ENCODE measurements around the gene PAM. TPM values are rescaled to one million over a fixed set of nuclear protein-coding genes. Genes with fewer than 3 reads are reported as not detected.

PAM gene
- total RNA-seq, 2 donors from 2014 or later, result 69.2 to 124 TPM

DNA sequence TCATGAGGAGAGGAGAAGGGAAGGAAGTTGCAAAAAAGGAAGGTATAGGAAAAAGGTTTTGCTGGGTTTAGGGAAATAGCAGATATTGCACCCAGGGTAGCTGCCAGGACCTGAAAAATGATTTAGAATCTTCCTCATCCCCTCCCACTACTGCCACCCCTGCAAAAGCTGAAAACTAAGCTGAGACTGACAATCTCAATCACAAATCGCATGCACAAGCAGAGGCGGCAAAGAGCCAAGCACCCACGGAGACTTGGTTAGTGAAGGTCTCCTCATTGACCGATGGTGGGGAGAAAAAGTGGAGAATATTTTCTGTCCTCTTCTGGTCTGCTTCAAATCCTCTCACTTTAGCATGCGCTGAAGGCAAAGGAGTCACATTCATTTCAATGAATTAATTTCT lies 39.1 kb upstream of the PAM start:
- no peak overlapping the region for H3K9ac ChIP-seq (ENCODE audit: low read depth in 2 of 2, low read length in 2 of 2)
- H3K27me3 ChIP-seq, result no peaks in the 10 kb centered on the region
- intact Hi-C loops (cut with DNase I), result no loop called here
- TF ChIP-seq, protein P1, sequence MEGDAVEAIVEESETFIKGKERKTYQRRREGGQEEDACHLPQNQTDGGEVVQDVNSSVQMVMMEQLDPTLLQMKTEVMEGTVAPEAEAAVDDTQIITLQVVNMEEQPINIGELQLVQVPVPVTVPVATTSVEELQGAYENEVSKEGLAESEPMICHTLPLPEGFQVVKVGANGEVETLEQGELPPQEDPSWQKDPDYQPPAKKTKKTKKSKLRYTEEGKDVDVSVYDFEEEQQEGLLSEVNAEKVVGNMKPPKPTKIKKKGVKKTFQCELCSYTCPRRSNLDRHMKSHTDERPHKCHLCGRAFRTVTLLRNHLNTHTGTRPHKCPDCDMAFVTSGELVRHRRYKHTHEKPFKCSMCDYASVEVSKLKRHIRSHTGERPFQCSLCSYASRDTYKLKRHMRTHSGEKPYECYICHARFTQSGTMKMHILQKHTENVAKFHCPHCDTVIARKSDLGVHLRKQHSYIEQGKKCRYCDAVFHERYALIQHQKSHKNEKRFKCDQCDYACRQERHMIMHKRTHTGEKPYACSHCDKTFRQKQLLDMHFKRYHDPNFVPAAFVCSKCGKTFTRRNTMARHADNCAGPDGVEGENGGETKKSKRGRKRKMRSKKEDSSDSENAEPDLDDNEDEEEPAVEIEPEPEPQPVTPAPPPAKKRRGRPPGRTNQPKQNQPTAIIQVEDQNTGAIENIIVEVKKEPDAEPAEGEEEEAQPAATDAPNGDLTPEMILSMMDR (IDR thresholded peaks at IDR 0.05), result no peak
- no peak for DNase-seq
- no peak overlapping the region for H3K27ac ChIP-seq
- H3K4me3 ChIP-seq, result no peak overlapping the region
- no peaks in the 10 kb centered on the region for H3K9me3 ChIP-seq
- no peaks in the 10 kb centered on the region for H3K36me3 ChIP-seq
- H3K4me1 ChIP-seq, result no peaks in the 10 kb centered on the region

DNA sequence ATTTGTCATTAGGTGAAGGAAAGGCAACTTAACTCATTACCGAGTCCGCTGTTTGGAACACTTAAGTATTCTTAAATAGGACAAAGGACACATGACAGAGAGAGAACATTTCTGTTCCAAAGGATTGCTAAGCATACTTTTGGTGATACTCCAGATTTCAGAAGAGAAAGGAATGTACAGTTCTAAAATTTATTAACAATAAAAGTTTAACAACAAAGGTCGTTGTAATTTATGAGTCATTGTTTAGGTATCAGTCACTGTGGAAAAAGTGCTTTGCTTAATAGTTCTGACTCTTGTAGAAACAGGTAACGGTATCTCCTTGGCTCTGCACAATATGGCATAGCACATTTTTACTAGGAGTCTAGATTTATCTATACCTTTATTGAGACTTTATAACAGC lies 36.3 kb upstream of the PAM start:
- intact Hi-C loops (cut with DNase I), result no loop called here
- H3K9me3 ChIP-seq, result no peaks in the 10 kb centered on the region
- H3K4me1 ChIP-seq, result no peaks in the 10 kb centered on the region
- H3K4me3 ChIP-seq, result no peak overlapping the region
- H3K27ac ChIP-seq, result no peak overlapping the region
- no peak for DNase-seq
- TF ChIP-seq, protein P1 (IDR thresholded peaks at IDR 0.05), result no peak
- no peaks in the 10 kb centered on the region for H3K36me3 ChIP-seq
- no peak overlapping the region for H3K9ac ChIP-seq (ENCODE audit: low read depth in 2 of 2, low read length in 2 of 2)
- no peaks in the 10 kb centered on the region for H3K27me3 ChIP-seq

DNA sequence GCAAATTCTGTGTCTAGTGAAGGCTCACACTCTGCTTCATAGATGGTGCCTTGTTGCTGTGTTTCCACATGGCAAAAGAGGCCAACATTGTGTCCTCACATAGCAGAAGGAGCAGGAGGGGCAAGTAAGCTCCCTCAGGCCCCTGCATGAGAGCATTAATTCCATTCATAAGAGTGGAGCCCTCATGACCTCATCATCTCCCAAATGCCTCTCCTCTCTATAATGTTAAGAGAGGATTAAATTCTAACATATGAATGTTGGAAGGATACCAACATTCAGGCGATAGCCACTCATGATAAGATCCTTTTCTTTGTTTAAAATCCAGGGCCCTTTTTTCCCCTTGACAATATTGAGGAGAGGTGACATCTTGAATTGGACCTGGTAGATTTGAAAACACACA lies 35.2 kb upstream of the PAM start:
- Histone ChIP-seq H3K27ac (no peak overlapping the region), H3K9me3 (no peaks in the 10 kb centered on the region), H3K36me3 (no peaks in the 10 kb centered on the region), H3K9ac (ENCODE audit: low read depth in 2 of 2, low read length in 2 of 2) (no peak overlapping the region), H3K4me1 (no peaks in the 10 kb centered on the region), H3K27me3 (no peaks in the 10 kb centered on the region), H3K4me3 (no peak overlapping the region)
- intact Hi-C loops (cut with DNase I), result no loop called here
- TF ChIP-seq, protein P1 (IDR thresholded peaks at IDR 0.05), result no peak
- no peak for DNase-seq

DNA sequence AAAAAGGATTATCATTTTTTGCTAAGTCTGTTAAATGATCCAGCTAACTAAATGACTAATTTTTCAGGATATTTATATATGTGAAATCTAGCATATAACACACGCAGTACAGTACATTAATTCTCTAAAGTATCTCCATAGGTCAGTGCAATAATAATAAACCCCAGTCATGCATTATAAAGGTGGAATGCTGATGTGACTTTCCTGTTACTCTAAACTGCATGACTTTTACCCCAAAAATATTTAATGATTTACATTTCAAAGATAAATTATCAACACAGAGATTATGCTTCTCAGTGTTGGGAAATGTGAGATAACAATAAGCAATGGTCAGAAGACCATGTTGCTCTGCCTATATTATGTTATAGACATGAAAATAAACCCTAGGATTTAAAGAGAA lies 34.1 kb upstream of the PAM start:
- H3K4me1 ChIP-seq, result no peaks in the 10 kb centered on the region
- no peak overlapping the region for H3K4me3 ChIP-seq
- DNase-seq, result no peak
- no peak overlapping the region for H3K27ac ChIP-seq
- intact Hi-C loops (cut with DNase I), result no loop called here
- no peak overlapping the region for H3K9ac ChIP-seq (ENCODE audit: low read depth in 2 of 2, low read length in 2 of 2)
- no peaks in the 10 kb centered on the region for H3K9me3 ChIP-seq
- H3K36me3 ChIP-seq, result no peaks in the 10 kb centered on the region
- TF ChIP-seq, protein P1 (IDR thresholded peaks at IDR 0.05), result no peak
- H3K27me3 ChIP-seq, result no peaks in the 10 kb centered on the region

DNA sequence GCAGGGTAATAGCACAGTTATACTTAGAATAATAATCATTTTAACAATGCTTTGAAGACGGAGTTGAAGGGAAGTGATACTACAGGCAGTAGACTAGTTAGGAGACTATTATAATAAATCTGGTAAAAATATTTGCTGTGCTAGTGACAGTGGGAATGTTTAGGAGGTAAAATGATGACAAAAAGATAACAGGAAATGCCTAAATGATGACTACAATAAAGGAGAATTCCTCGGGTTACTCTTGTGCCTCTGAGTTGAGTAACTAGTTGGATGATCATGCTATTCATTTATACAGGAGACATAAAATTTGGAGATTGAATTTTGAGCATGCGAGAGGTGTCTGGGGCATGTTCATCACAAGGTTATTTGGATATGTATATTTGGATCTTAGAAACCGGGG lies 32.2 kb upstream of the PAM start:
- Histone ChIP-seq H3K4me3 (no peak overlapping the region), H3K27me3 (no peaks in the 10 kb centered on the region), H3K36me3 (no peaks in the 10 kb centered on the region), H3K9ac (ENCODE audit: low read depth in 2 of 2, low read length in 2 of 2) (no peak overlapping the region), H3K27ac (no peak overlapping the region), H3K4me1 (no peaks in the 10 kb centered on the region), H3K9me3 (no peaks in the 10 kb centered on the region)
- TF ChIP-seq, protein P1 (IDR thresholded peaks at IDR 0.05), result no peak
- no peak for DNase-seq
- intact Hi-C loops (cut with DNase I), result no loop called here

DNA sequence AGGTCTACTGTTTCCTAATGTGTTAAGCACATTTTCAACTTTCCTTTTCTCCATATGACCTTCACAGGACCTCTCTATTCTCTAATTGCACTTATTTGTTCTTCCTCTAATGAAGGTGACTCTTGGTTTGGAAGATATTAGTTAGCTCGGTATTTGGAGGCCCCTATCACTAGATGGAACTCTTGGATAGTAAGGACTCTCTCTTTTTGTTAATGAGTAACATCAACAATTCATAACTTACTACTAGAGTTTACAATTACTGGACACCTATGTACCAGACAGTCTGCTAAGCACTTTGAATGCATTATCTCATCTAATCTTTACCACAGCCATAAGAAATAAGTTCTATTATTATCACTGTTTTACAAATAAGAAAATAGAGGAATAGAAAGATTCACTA lies 23.4 kb upstream of the PAM start:
- TF ChIP-seq, protein P1 (IDR thresholded peaks at IDR 0.05), result no peak
- Histone ChIP-seq H3K9me3 (no peaks in the 10 kb centered on the region), H3K36me3 (no peaks in the 10 kb centered on the region), H3K27me3 (no peaks in the 10 kb centered on the region), H3K4me1 (no peaks in the 10 kb centered on the region), H3K9ac (ENCODE audit: low read depth in 2 of 2, low read length in 2 of 2) (no peak overlapping the region), H3K27ac (no peak overlapping the region), H3K4me3 (no peak overlapping the region)
- intact Hi-C loops (cut with DNase I), result no loop called here
- DNase-seq, result no peak

Measured in colonic mucosa (tissue), 4 donors.